ENCODE measurements around the gene ZBTB38. TPM values are rescaled to one million over a fixed set of nuclear protein-coding genes. Genes with fewer than 3 reads are reported as not detected.

Gene ZBTB38
- total and polyA plus RNA-seq, 2 donors (not counting 1 experiment from before 2014, with no cell fraction given): 96.0 to 191 TPM

DNA sequence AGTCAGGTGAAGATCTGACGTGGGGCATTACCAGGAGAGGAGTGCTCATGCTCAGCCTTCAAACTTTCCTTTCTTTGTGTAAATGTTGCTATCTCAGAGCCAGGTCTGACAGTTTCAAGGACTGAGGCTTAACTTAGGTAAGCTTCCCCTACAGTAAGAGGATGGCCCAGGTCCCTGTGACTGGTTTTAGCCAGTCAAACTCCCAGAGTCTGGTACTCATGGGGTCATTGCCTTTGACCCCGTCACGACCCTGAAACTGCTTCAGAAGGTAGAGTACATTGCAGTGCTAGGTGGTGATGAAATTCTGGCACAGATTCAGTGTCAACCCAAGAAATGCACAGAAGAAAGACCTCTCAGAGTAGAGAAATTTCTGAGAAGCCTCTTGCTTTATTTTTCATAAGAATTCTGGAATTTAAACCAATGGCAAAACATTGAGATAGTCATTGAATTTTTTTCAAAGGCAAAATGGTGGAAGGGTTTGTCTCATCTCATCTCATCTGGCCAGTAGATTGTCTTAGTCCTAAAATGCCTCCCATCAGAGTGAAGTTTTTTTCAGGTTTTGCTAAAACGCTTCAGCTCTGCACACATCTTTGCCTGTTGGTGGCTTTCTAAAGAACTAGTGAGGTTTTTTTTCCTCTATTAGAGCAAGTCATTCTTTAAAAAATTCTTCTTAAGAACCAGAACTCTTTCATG is 23.1 kb downstream of the ZBTB38 start:
- Histone ChIP-seq H3K36me3 (ENCODE audit: control insufficient read depth, insufficient read depth, low read length) (no peaks in the 10 kb centered on the region), H3K4me2 (ENCODE audit: extremely low read depth, insufficient read depth, low read length) (no peak overlapping the region), H3K4me3 (replicated peaks in 1 of 4; ENCODE audit: control extremely low read depth in 1 of 4, insufficient read depth in 1 of 4, low read depth in 3 of 4, low read length in 4 of 4) (no peak overlapping the region), H3K4me1 (ENCODE audit: control insufficient read depth, extremely low read depth, insufficient read depth, low read length) (peaks cover 2% of the 10 kb centered on the region), H3K27ac (ENCODE audit: insufficient read depth, low read length) (no peak overlapping the region), H3K9me3 (ENCODE audit: control insufficient read depth, insufficient read depth, low read depth, low read length) (no peaks in the 10 kb centered on the region), H3K9ac (ENCODE audit: insufficient read depth, low read length) (no peak overlapping the region), H2AFZ (ENCODE audit: low read length) (no peak overlapping the region), H3K79me2 (ENCODE audit: control insufficient read depth, insufficient read depth, low read length) (peaks cover 59% of the 10 kb centered on the region), H4K20me1 (ENCODE audit: control insufficient read depth, extremely low read depth, insufficient read depth, low read length) (no peaks in the 10 kb centered on the region), H3K27me3 (ENCODE audit: control insufficient read depth, insufficient read depth, low read length) (no peaks in the 10 kb centered on the region)
- no peak for TF ChIP-seq EZH2 (IDR thresholded peaks at IDR 0.05; ENCODE audit: low read length, missing control alignments)
- TF ChIP-seq, protein P1, sequence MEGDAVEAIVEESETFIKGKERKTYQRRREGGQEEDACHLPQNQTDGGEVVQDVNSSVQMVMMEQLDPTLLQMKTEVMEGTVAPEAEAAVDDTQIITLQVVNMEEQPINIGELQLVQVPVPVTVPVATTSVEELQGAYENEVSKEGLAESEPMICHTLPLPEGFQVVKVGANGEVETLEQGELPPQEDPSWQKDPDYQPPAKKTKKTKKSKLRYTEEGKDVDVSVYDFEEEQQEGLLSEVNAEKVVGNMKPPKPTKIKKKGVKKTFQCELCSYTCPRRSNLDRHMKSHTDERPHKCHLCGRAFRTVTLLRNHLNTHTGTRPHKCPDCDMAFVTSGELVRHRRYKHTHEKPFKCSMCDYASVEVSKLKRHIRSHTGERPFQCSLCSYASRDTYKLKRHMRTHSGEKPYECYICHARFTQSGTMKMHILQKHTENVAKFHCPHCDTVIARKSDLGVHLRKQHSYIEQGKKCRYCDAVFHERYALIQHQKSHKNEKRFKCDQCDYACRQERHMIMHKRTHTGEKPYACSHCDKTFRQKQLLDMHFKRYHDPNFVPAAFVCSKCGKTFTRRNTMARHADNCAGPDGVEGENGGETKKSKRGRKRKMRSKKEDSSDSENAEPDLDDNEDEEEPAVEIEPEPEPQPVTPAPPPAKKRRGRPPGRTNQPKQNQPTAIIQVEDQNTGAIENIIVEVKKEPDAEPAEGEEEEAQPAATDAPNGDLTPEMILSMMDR (conservative IDR thresholded peaks at IDR 0.05 in 1 of 2, IDR thresholded peaks at IDR 0.05 in 1 of 2; ENCODE audit: low read depth in 1 of 2, low read length in 2 of 2): no peak
- DNase-seq (ENCODE audit: low read depth in 2 of 2): peak in 1 of 2 donors; percentile 43

DNA sequence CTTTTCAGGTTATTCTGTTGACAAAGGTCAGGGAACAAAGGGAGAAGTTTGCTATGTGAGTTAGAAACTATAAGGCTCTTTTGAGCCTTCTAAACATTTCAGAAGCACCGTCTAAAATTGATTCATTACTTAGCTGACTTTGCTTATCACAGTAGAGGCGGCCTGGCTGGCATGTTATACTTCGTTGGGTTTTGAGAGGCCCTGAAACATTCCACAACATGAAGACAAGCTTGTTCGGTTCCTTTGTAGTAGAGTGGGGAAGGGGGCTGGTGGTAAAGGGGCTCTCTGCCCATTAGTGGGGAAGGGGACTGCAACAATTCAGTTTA is 23.6 kb downstream of the ZBTB38 start:
- Histone ChIP-seq H3K79me2 (ENCODE audit: control insufficient read depth, insufficient read depth, low read length) (peaks cover 57% of the 10 kb centered on the region), H3K4me1 (ENCODE audit: control insufficient read depth, extremely low read depth, insufficient read depth, low read length) (peaks cover 2% of the 10 kb centered on the region), H3K4me3 (replicated peaks in 1 of 4; ENCODE audit: control extremely low read depth in 1 of 4, insufficient read depth in 1 of 4, low read depth in 3 of 4, low read length in 4 of 4) (no peak overlapping the region), H3K27ac (ENCODE audit: insufficient read depth, low read length) (no peak overlapping the region), H3K27me3 (ENCODE audit: control insufficient read depth, insufficient read depth, low read length) (no peaks in the 10 kb centered on the region), H3K9ac (ENCODE audit: insufficient read depth, low read length) (no peak overlapping the region), H3K4me2 (ENCODE audit: extremely low read depth, insufficient read depth, low read length) (no peak overlapping the region), H4K20me1 (ENCODE audit: control insufficient read depth, extremely low read depth, insufficient read depth, low read length) (no peaks in the 10 kb centered on the region), H3K36me3 (ENCODE audit: control insufficient read depth, insufficient read depth, low read length) (peaks cover 1% of the 10 kb centered on the region), H2AFZ (ENCODE audit: low read length) (no peak overlapping the region), H3K9me3 (ENCODE audit: control insufficient read depth, insufficient read depth, low read depth, low read length) (no peaks in the 10 kb centered on the region)
- TF ChIP-seq, protein P1 (conservative IDR thresholded peaks at IDR 0.05 in 1 of 2, IDR thresholded peaks at IDR 0.05 in 1 of 2; ENCODE audit: low read depth in 1 of 2, low read length in 2 of 2): no peak
- TF ChIP-seq EZH2 (IDR thresholded peaks at IDR 0.05; ENCODE audit: low read length, missing control alignments): no peak
- DNase-seq (ENCODE audit: low read depth in 2 of 2): no peak

DNA sequence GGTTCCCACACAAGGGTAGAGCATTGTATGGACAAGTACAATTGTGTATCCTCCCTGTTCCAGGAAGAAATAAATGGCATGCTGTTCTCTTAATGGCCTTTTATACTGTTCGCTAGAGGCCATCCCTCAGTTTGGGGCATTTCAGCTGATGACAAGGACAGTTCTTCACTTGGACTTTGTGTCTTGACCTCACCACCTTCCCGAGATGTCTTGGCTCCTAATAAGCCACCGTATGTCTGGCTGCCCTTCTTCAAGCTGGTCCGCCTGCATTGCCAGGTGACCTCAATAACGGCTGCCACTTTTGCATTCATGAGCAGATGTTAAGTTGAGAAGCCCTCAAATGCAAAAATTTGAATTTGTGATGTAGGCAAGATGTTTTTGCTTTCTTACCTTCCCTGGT is 24.1 kb downstream of the ZBTB38 start:
- DNase-seq (ENCODE audit: low read depth in 2 of 2): no peak
- H3K9ac ChIP-seq (ENCODE audit: insufficient read depth, low read length): no peak overlapping the region
- peaks cover 2% of the 10 kb centered on the region for H3K4me1 ChIP-seq (ENCODE audit: control insufficient read depth, extremely low read depth, insufficient read depth, low read length)
- H3K9me3 ChIP-seq (ENCODE audit: control insufficient read depth, insufficient read depth, low read depth, low read length): no peaks in the 10 kb centered on the region
- H4K20me1 ChIP-seq (ENCODE audit: control insufficient read depth, extremely low read depth, insufficient read depth, low read length): no peaks in the 10 kb centered on the region
- H3K27ac ChIP-seq (ENCODE audit: insufficient read depth, low read length): no peak overlapping the region
- TF ChIP-seq, protein P1 (conservative IDR thresholded peaks at IDR 0.05 in 1 of 2, IDR thresholded peaks at IDR 0.05 in 1 of 2; ENCODE audit: low read depth in 1 of 2, low read length in 2 of 2): no peak
- TF ChIP-seq EZH2 (IDR thresholded peaks at IDR 0.05; ENCODE audit: low read length, missing control alignments): no peak
- H2AFZ ChIP-seq (ENCODE audit: low read length): no peak overlapping the region
- H3K4me3 ChIP-seq (replicated peaks in 1 of 4; ENCODE audit: control extremely low read depth in 1 of 4, insufficient read depth in 1 of 4, low read depth in 3 of 4, low read length in 4 of 4): no peak overlapping the region
- no peak overlapping the region for H3K4me2 ChIP-seq (ENCODE audit: extremely low read depth, insufficient read depth, low read length)
- no peaks in the 10 kb centered on the region for H3K27me3 ChIP-seq (ENCODE audit: control insufficient read depth, insufficient read depth, low read length)
- H3K79me2 ChIP-seq (ENCODE audit: control insufficient read depth, insufficient read depth, low read length): peaks cover 55% of the 10 kb centered on the region
- peaks cover 3% of the 10 kb centered on the region for H3K36me3 ChIP-seq (ENCODE audit: control insufficient read depth, insufficient read depth, low read length)
